GM19193 (cell line): Measurements from ENCODE around the gene SPTB.

Source experiments
- POLR2A ChIP-seq: IDR thresholded peaks from 4 replicates; pipeline ENCODE4 v1.6.1; 2011; ENCODE audit not compliant: insufficient read depth, insufficient read length; ENCODE audit errors: extremely low read depth

Gene SPTB

DNA sequence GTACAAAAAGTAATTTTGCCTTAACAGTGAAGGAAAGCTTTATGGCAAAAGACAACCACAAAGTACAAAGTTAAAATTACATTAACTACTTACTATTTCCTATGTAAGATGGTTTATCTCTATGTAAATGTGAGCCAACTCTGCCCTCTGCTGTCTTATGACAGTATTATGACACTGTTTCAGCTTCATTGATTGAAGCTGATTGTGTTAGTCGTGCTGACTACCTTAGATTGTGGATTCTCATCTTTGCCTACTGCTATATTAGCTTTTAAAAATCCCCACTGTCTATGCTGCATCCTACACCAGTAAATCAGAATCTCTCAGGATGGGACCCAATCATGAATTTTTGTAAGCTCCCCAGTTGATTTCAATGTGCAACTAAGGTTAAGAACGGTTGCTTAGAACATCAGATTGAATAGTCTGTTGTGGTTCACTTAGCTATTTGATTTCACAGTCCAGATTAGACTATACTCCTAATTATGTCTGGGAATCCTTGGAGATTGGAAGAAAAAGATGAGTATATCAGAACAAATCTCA lies 12.2 kb upstream of the SPTB start:
- TF ChIP-seq POLR2A = no peak

GRCh38 chr14:64891173-64891838 lies 11.6 kb upstream of the SPTB start:
- TF ChIP-seq POLR2A = no peak

- no peak for TF ChIP-seq POLR2A
These were observed 9.6 kb upstream of the SPTB start for GRCh38 chr14:64889352-64889751.

DNA sequence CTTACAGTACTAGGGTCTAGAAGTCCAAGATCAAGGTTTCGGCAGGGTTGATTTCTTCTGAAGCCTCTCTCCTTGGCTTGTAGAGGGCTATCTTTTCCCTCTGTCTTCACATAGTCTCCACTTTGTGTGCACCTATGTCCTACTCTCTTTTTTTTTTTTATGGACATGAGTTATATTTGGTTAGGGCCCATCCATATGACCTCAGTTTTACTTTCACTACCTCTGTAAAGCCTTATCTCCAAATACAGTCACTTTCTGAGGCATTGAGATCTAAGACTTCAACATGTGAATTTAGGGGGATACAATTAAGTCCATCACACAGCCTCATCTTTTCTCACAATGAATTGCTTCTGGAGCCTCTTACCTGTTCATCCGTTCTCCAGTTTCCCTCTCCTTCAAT lies 5.9 kb upstream of the SPTB start:
- no peak for TF ChIP-seq POLR2A

GRCh38 chr14:64880221-64881121 lies 764 bp upstream of the SPTB start:
- TF ChIP-seq POLR2A = no peak

DNA sequence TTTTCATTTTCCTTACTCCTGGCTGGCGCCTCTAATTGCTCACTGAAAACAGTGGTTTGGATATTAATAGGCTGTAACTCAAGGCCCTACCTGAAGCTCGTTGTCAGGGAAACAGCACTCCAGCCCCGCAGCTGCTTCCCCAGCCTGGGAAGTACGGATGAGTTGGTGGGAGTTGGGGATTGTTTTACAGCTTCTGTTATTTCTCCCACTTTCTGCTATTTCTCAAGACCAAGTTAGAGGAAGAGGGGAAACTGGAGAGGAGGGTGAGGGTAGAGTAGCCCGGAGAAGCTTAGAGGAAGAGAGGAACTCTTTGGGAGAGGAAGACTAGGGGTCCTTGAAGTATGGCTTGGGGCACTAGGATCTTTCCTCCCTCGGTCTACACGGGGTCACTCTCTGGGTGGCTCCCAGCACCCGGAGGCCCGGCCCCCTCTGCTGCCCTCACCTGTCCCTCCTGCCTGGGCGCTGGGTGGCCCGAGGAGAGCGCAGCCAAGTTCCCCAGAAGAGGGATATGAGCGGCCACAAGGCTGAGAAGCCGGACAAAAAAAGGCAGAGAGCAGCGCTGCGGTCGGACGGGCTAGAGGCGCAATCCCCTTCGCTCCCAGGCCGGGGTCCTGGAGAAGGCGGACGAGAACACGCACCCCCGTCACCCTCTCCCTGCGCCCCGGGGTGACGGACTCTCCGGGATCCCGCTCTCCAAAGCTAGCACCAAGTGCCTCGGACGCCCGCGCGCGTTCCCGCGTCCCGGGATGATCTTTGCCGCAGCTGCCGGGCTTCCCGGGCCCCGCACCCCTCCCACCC lies 671 bp downstream of the SPTB start:
- no peak for TF ChIP-seq POLR2A

- TF ChIP-seq POLR2A = no peak
These were observed 1.9 kb downstream of the SPTB start for GRCh38 chr14:64877846-64878245.

DNA sequence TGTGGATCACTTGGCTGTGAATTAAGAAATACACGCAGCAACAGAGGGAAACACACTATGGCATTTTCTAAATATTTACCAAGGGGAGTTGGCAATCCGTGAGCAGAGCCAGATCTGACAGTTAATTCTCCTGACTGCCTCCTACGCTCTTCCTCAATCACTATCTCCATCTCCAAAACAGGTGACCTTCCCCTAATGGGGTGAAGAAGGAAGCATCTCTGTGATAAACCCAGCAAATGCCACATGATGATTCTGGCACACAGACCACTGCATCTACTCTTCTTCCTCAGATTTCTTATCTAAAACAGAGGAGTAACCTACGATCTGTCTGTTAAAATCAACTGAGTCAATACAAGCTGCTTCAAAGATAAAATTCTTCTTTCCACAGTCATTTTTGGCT lies 4.4 kb downstream of the SPTB start:
- no peak for TF ChIP-seq POLR2A

DNA sequence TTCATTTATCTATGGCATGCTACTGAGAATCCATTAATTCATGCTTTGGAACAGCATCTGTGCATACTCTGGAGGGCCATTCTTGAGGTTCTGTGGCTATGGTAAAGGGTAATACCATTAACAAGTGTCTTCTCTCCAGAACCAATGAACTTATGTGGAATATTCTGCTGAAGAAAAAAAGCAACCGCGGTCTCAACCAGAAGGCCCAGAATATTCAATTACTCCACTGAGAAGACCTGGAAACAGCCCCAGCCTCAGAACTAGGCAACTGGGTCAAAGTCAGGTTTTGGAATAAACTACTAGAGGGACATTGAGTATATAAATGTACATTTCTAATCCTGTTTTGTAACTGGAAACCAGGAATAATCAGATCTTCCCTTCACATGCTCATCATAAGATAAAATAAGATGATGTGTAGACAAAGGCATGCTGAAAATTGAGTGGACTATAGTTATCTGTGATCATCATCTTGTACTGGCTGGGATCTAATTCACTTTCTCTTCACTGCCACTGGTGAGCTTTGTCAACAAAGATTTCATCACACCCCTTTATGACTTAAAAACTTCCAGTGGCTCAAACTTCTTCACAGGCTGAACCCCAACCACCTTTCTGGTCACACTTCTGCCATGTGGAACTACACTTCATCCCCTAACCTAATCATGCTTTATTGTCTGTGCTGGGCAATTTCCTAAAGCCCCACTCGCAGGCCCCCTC lies 6.0 kb downstream of the SPTB start:
- TF ChIP-seq POLR2A = no peak

DNA sequence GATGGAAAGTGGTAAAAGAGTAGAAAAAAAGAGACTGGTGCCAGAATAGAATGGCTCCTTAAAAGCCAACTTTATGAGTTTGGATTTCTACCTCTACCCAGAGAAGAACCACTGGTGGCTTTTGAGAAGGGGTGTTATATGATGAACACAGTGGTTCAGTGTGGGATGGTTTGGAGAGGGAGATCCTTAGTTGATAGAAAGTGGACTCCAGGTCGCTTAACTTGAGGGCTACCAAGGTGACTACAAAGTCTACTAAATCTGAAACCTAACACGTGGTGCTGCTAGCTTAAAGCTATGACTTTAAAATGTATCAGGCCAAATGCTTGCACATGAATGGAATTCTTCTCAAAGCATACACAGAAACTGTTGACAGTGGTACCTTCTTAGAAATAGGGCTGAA lies 8.4 kb downstream of the SPTB start:
- no peak for TF ChIP-seq POLR2A

DNA sequence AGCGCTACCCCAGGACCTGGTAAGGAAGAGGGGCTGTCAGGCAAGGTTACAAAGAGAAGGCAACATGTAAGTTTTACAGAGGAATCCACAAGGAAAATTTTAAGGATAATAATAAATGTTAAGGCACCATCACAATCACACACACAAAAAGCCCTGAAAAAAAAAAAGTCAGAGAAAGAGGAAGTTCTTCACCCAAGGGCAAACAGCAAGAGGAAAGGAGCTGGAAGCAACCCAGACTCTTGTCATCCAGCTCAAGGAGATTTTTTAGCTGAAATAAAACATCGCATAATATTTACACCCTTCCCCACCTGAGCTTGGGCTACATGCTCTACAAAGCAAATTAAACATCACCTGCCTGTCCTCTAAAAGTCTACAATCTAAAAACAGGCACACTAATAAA lies 9.5 kb downstream of the SPTB start:
- no peak for TF ChIP-seq POLR2A

- TF ChIP-seq POLR2A = no peak
These were observed 10.9 kb downstream of the SPTB start for GRCh38 chr14:64868841-64869240.

DNA sequence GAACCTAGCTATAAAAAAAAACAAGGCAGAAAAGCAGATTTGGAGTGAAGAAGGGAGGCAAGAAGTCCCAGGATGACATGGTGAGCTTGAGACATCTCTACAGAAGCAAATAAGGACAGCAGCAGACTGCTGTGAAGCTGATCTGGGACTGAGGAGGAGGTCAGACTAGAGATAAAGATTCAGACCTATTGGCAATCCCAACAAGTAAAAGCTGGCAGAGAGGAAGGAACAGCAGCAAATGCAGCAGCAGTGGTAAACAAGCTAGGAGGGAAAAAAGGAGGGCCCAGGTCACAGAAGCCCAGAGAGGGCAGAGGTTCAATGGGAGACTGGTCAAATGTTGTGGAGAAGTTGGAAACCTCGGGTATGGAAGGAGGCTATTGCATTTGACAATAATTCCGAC lies 11.3 kb downstream of the SPTB start:
- no peak for TF ChIP-seq POLR2A

GRCh38 chr14:64867182-64867581 lies 12.5 kb downstream of the SPTB start:
- no peak for TF ChIP-seq POLR2A
